Muscle of arm (tissue), 12 donors: ENCODE data around the gene MBNL2. TPM values are rescaled to one million over a fixed set of nuclear protein-coding genes. Genes with fewer than 3 reads are reported as not detected.

ENCODE experiments used
- DNase-seq: peaks from one replicate; pipeline ENCODE4 v3.0.0-alpha.2; 2013
- polyA plus RNA-seq, 12 donors: library from polyadenylated mRNA; unstranded; fragments of 120-200 nt; gene quantifications; one replicate each; pipeline ENCODE4 v1.2.1, GENCODE V29; 2013; ENCODE audit not compliant: insufficient read length in 12 of 12

Gene MBNL2
- polyA plus RNA-seq, 12 donors = 27.7 to 75.2 (median 37.5) TPM; not detected in 1

- DNase-seq = no peak
These were observed 27.8 kb downstream of the MBNL2 start for GRCh38 chr13:97249796-97250495.

GRCh38 chr13:97250560-97250959 is 28.4 kb downstream of the MBNL2 start:
- DNase-seq = no peak

GRCh38 chr13:97252735-97253134 is 30.6 kb downstream of the MBNL2 start:
- no peak for DNase-seq

- no peak for DNase-seq
These were observed 31.6 kb downstream of the MBNL2 start for GRCh38 chr13:97253581-97254293.

GRCh38 chr13:97254816-97255215 is 32.7 kb downstream of the MBNL2 start:
- no peak for DNase-seq

- DNase-seq = no peak
These were observed 33.4 kb downstream of the MBNL2 start for GRCh38 chr13:97255515-97256021.

GRCh38 chr13:97256343-97256783 is 34.2 kb downstream of the MBNL2 start:
- no peak for DNase-seq

GRCh38 chr13:97257228-97257755 is 35.2 kb downstream of the MBNL2 start:
- no peak for DNase-seq

- DNase-seq = no peak
These were observed 36.0 kb downstream of the MBNL2 start for GRCh38 chr13:97257800-97258799.

- DNase-seq = no peak
These were observed 36.7 kb downstream of the MBNL2 start for GRCh38 chr13:97258801-97259200.

- DNase-seq = no peak
These were observed 37.3 kb downstream of the MBNL2 start for GRCh38 chr13:97259410-97259797.

- no peak for DNase-seq
These were observed 37.9 kb downstream of the MBNL2 start for GRCh38 chr13:97259798-97260714.

- no peak for DNase-seq
These were observed 39.3 kb downstream of the MBNL2 start for GRCh38 chr13:97261254-97262005.

- DNase-seq = no peak
These were observed 39.9 kb downstream of the MBNL2 start for GRCh38 chr13:97262058-97262457.

- no peak for DNase-seq
These were observed 41.0 kb downstream of the MBNL2 start for GRCh38 chr13:97263160-97263559.

- no peak for DNase-seq
These were observed 42.5 kb downstream of the MBNL2 start for GRCh38 chr13:97264663-97265062.

GRCh38 chr13:97266332-97266731 is 44.2 kb downstream of the MBNL2 start:
- DNase-seq = no peak

GRCh38 chr13:97266772-97267417 is 44.8 kb downstream of the MBNL2 start:
- no peak for DNase-seq

GRCh38 chr13:97267418-97268059 is 45.4 kb downstream of the MBNL2 start:
- no peak for DNase-seq
